Adrenal gland (tissue), 12 donors: ENCODE measurements around the gene PARD6G. TPM values are rescaled to one million over a fixed set of nuclear protein-coding genes. Genes with fewer than 3 reads are reported as not detected.

Experiments
- DNase-seq, 7 donors: peaks; one replicate each; pipeline ENCODE4 v3.0.0-alpha.2; 2019 to 2020
- H3K27ac ChIP-seq, 5 donors: fragments of 200-600 bp; sonication (generic) in 4 of 5; 1 replicate in 3 of 5; 2 replicates in 2 of 5; pipeline versions ENCODE4 v1.5.1 to v1.8.0; 2016 to 2020; ENCODE audit warnings: mild to moderate bottlenecking in 1 of 5
- H3K27me3 ChIP-seq: fragments of 200-600 bp; 2 replicates; pipeline ENCODE4 v1.8.0; 2021
- H3K36me3 ChIP-seq, 2 donors: fragments of 200-600 bp; replicated peaks in 1 of 2; 1 replicate in 1 of 2; 2 replicates in 1 of 2; pipeline versions ENCODE4 v1.5.1 to v1.8.0; 2018 to 2022
- H3K4me1 ChIP-seq, 2 donors: fragments of 200-600 bp; replicated peaks in 1 of 2; 1 replicate in 1 of 2; 2 replicates in 1 of 2; pipeline versions ENCODE4 v1.5.1 to v1.8.0; 2018 to 2021
- H3K4me3 ChIP-seq, 4 donors: fragments of 200-600 bp; sonication (generic) in 3 of 4; one replicate each; pipeline ENCODE4 v1.5.1; 2016 to 2018
- H3K9me3 ChIP-seq, 3 donors: fragments of 200-600 bp; sonication (generic) in 1 of 3; replicated peaks in 1 of 3; 1 replicate in 2 of 3; 2 replicates in 1 of 3; pipeline versions ENCODE4 v1.5.1 to v1.8.0; 2016 to 2021
- CTCF ChIP-seq, 6 experiments: fragments of 450-650 bp in 4 of 6; fragments of 200-600 bp in 2 of 6; sonication (generic) in 1 of 6; IDR thresholded peaks; 1 replicate in 5 of 6; 2 replicates in 1 of 6; pipeline versions ENCODE4 v1.5.1 to v1.8.0; 2016 to 2021; ENCODE audit warnings: antibody characterized with exemption in 6 of 6, mild to moderate bottlenecking in 2 of 6, moderate library complexity in 1 of 6
- POLR2A ChIP-seq, 2 donors: fragments of 450-650 bp; IDR thresholded peaks; one replicate each; pipeline ENCODE4 v1.6.1; 2017; ENCODE audit warnings: antibody characterized with exemption in 2 of 2, mild to moderate bottlenecking in 2 of 2, moderate library complexity in 1 of 2
- WGBS, 4 donors: extraction: QIAGEN DNeasy Blood & Tissue Kit in 2 of 4; methylation state at CpG; one replicate each; pipeline versions ENCODE4 v1.1.5 to v1.1.7; 2013 to 2017; 5-methylcytosine and 5-hydroxymethylcytosine counted together
- intact Hi-C, 2 donors: fragments of 100-400 bp; cut with DNase I; formaldehyde crosslinking; loops; one replicate each; pipeline versions ENCODE4 v1.14.1 to v1.15.0; 2022 to 2023
- polyA plus RNA-seq, 3 donors: library from polyadenylated mRNA; stranded (reverse); fragments of 200-250 nt in 2 of 3; fragments of 350-450 nt in 1 of 3; fragmentation: Illumina TruSeq in 1 of 3; extraction: RNeasy Lipid Tissue Mini Kit (QIAGEN cat#74804) in 1 of 3; gene quantifications; one replicate each; pipeline ENCODE4 v1.2.3, GENCODE V29; 2013 to 2014
- total RNA-seq, 9 donors: library from RNA; depleted of rRNA in 4 of 9; stranded (reverse); fragments of >200 nt in 4 of 9; fragments of 120-200 nt in 1 of 9; fragmentation: NEBNext Ultra II Directional in 1 of 9; extraction: Animal tissue kit (Norgen Biotek cat#: 25700) in 1 of 9; gene quantifications; one replicate each; pipeline versions ENCODE4 v1.1.0 to v1.2.4, GENCODE V29; 2013 to 2023
- donor health status: healthy with polysubstance abuse.
- donor health status: Bipolar disorder and iron deficiency.
- donor health status: DM: yes; HTN: yes; CAD: no.
- donor health status: DM: no; HTN: no; CAD: no.
- donor health status: DM: no; HTN: no; CAD: no.
- donor health status: DM: yes; HTN: yes; CAD: no.

Gene PARD6G
- total and polyA plus RNA-seq, 12 donors, result 0.95 to 4.3 (median 2.3) TPM

GRCh38 chr18:80183273-80184050 is 63.9 kb downstream of the PARD6G start:
- Histone ChIP-seq H3K27ac (no peak overlapping the region), H3K9me3 (no peaks in the 10 kb centered on the region), H3K4me1 (no peaks in the 10 kb centered on the region), H3K4me3 (no peak overlapping the region), H3K36me3 (no peaks in the 10 kb centered on the region), H3K27me3 (no peaks in the 10 kb centered on the region)
- 65 to 75% (median 73%) methylated on average over 10 to 13 of the region's 13 CpGs for WGBS, 4 donors
- TF ChIP-seq CTCF (IDR thresholded peaks at IDR 0.05), result no peak
- TF ChIP-seq POLR2A (IDR thresholded peaks at IDR 0.05), result no peak
- intact Hi-C loops, result no loop called here
- DNase-seq, result no peak

- Histone ChIP-seq H3K4me1 (no peaks in the 10 kb centered on the region), H3K36me3 (no peaks in the 10 kb centered on the region), H3K9me3 (no peaks in the 10 kb centered on the region), H3K27ac (no peak overlapping the region), H3K27me3 (no peaks in the 10 kb centered on the region), H3K4me3 (no peak overlapping the region)
- no peak for TF ChIP-seq POLR2A (IDR thresholded peaks at IDR 0.05)
- TF ChIP-seq CTCF (IDR thresholded peaks at IDR 0.05), result no peak
- DNase-seq, result no peak
- intact Hi-C loops, result no loop called here
- 74 to 85% (median 83%) methylated on average over 9 of the region's 9 CpGs for WGBS, 4 donors
Observed at GRCh38 chr18:80182855-80183254, 64.5 kb downstream of the PARD6G start.

- H3K4me1 ChIP-seq, result no peaks in the 10 kb centered on the region
- H3K9me3 ChIP-seq, result no peaks in the 10 kb centered on the region
- H3K27me3 ChIP-seq, result no peaks in the 10 kb centered on the region
- no peaks in the 10 kb centered on the region for H3K36me3 ChIP-seq
- peak overlapping the region in 1 of 5 donors; percentile 10 for H3K27ac ChIP-seq
- no peak for DNase-seq
- no peak overlapping the region for H3K4me3 ChIP-seq
- intact Hi-C loops, result no loop called here
- 64 to 75% (median 68%) methylated on average over 11 to 12 of the region's 12 CpGs for WGBS, 4 donors
- TF ChIP-seq POLR2A (IDR thresholded peaks at IDR 0.05), result no peak
- TF ChIP-seq CTCF (IDR thresholded peaks at IDR 0.05), result no peak
Observed at GRCh38 chr18:80181642-80182461, 65.5 kb downstream of the PARD6G start.

GRCh38 chr18:80180778-80181564 is 66.3 kb downstream of the PARD6G start:
- no peak for DNase-seq
- TF ChIP-seq CTCF (IDR thresholded peaks at IDR 0.05), result no peak
- TF ChIP-seq POLR2A (IDR thresholded peaks at IDR 0.05), result no peak
- intact Hi-C loops, result no loop called here
- 93 to 96% (median 95%) methylated on average over 15 to 33 of the region's 33 CpGs for WGBS, 4 donors
- no peak overlapping the region for H3K27ac ChIP-seq
- no peaks in the 10 kb centered on the region for H3K36me3 ChIP-seq
- no peaks in the 10 kb centered on the region for H3K4me1 ChIP-seq
- H3K9me3 ChIP-seq, result no peaks in the 10 kb centered on the region
- no peaks in the 10 kb centered on the region for H3K27me3 ChIP-seq
- no peak overlapping the region for H3K4me3 ChIP-seq
